HG02970 (cell line): ENCODE measurements around the gene RNF20.
"Not testable (repeated sequence)": the region's sequence is repeated elsewhere in the genome, so short reads cannot be mapped to it uniquely, and the experiment has no call there.

Experiments
- ATAC-seq: cut with Tn5 transposase; IDR thresholded peaks from one replicate; pipeline ENCODE4 v1.9.1; 2021; ENCODE audit warnings: mild to moderate bottlenecking, moderate library complexity, moderate number of reproducible peaks; ENCODE audit not compliant: unreplicated experiment, low FRiP score

The RNF20 gene

DNA sequence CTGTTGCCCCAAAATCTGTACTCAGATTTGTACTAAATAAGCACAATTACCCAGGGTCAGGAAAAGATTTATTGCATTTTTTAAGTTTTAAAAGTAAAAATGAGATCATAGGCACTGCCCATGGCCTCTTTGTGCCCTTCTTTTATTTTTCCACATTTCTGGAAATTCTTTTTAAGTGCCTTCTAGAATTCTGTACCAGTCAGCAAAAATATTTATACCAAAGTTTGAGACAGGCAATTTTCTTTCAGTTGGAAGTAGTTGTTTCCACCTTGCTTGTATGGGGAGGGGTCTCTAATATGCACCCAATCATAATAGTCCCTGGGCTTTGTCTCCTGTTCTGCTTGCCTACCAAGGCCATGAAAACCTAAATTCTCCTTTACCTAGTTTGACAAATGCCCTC is 5.6 kb upstream of the RNF20 start:
- ATAC-seq = no peak

DNA sequence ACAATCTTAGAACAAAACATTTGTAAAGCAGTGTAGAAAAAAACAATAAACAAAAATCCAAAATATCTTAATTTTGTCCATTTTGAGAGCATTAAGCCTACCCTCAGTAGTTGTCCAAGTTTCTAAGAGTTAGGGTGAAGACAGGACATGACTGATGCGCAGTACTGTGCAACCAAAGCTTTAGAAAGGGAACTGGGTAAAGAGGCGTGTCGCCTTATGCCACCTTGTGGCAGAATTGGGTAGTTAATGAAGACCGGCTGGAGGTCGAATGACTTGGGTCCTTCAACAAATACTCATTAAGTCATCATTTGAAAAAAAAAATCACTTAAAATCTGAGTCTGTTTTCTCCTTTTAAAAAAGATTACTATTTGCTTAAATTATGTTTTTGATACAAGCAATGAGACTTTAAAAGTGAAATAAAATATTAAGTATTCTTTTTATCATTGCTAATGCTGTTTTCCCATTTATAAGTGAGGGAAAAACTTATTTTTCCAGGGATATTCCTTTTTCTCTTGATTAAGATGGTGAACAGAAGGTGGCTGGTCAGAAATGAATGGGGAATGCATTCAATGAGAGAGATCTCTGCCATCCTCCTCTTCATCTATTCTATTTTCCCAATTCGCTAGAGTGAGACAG is 3.5 kb upstream of the RNF20 start:
- no peak for ATAC-seq

DNA sequence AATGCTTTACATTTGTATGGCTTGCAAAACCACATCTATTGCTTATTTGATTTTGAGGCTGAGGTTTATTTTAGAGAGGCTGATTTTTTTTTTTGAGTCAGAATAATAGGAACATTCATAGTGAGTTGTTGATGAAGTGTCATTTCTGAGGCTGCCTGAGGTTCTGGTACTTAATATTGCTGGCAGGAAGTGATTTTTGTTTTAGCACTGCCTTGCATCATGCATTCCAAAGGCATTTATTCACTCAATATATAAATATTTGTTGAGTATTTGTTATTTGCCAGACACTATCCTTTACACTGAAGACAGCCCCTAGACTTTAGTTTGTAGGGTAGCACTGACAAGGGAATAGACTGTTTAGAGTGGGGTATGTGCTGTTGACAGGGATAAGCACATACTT is 2.7 kb downstream of the RNF20 start:
- ATAC-seq = no peak

DNA sequence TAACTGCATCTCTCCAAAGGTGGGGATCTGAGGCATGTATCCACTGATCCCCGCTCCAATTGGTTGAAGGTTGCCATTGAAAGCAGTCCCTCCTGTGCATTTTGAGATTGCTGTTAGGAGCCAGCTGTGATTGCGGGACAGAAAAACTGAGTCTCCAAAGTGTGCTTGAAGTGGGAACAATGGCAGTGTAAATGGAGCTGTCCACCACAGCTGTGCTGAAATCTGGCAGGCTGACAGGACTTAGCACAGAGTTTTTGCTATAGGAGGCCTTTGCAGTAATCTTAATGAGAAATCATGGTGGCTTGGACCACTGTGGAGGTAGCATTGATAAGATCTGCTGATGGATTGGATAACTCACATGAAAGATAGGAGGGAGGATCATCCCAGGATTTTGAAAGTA is 3.3 kb downstream of the RNF20 start:
- ATAC-seq = no peak

DNA sequence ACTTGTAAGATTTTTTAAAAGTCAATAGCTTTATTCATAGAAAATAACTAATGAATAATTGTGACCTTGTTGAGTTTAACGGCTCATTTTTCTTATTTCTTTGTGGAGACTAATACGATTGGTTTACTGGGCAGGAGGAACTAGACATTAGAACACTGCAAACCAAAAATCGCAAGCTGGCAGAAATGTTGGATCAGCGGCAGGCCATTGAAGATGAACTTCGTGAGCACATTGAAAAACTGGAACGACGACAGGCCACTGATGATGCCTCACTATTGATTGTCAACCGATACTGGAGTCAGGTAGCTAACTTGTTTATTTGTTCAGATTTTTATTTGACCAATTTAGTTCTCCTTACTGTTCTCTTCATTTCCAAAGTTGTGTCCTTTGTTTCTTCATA is 6.4 kb downstream of the RNF20 start:
- ATAC-seq = no peak

DNA sequence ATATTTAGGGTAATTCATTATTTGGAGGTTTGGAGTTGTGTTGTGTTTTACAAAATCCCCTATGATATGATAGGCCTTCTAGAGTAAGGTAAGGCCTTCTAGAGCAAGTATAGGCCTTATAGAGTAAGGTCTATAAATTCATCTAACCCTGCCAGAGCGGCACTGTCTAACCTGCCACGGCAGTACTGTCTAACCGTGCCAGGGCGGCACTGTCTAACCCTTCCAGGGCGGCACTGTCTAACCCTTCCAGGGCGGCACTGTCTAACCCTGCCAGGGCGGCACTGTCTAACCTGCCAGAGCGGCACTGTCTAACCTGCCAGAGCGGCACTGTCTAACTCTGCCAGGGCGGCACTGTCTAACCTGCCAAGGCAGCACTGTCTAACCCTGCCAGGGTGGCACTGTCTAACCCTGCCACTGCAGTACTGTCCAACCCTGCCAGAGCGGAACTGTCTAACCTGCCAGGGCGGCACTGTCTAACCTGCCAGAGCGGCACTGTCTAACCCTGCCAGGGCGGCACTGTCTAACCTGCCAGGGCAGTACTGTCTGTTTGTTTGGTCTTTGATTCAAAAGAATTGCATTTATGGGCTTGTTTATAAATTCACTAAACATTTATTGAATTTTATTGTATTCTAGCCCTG is 9.6 kb downstream of the RNF20 start:
- no peak for ATAC-seq

DNA sequence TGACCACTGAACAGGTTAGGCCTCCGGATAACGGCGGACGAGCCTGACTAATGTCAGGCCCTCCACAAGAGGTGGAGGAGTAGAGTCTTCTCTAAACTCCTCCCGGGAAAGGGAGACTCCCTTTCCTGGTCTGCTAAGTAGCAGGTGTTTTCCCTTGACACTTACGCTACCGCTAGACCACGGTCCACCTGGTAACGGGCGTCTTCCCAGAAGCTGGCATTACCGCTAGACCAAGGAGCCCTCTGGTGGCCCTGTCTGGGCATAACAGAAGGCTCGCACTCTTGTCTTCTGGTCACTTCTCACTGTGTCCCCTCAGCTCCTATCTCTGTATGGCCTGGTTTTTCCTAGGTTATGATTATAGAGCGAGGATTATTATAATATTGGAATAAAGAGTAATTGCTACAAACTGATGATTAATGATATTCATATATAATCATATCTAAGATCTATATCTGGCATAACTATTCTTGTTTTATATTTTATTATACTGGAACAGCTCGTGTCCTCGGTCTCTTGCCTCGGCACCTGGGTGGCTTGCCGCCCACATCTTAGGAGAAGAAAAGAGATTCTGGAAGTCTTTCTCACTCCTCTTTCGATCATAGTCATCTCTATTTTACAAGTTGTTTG is 15.9 kb downstream of the RNF20 start:
- not testable (repeated sequence) for ATAC-seq

DNA sequence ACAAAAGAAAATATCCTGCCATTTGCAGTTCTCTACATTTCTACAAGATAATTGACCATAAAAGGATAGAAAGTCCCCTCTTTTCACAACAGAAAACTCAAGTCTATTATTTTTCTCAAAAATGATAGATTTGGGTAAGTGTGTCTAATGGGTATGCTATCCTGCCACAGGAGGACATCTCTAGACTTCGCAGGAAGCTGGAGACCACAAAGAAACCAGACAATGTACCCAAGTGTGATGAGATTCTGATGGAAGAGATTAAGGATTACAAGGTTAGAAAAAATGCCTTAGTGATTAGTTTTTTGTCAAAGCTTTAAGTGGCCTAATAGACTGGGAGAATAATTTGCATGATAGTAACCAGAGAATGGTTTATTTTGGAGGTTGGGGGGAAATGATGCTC is 28.1 kb downstream of the RNF20 start:
- ATAC-seq = no peak

DNA sequence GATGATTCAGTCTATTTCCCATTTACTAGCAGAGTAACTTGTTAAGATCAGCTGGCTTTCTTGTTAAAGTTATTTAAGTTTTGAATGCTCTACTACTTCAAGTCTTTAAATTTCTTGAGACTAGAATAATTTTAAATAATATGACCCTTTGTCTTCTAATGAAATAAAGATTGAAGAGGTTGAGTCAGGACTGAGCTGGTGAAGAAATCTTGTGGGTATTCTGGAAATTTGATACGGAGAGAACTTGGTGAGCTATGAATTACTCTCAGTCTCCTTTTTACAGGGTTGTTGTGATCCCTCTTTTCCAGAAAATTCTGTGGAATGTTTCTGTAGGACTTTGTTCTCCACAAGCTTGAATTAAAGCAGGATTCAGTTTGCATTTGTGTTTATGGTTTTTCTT is 29.3 kb downstream of the RNF20 start:
- ATAC-seq = no peak

DNA sequence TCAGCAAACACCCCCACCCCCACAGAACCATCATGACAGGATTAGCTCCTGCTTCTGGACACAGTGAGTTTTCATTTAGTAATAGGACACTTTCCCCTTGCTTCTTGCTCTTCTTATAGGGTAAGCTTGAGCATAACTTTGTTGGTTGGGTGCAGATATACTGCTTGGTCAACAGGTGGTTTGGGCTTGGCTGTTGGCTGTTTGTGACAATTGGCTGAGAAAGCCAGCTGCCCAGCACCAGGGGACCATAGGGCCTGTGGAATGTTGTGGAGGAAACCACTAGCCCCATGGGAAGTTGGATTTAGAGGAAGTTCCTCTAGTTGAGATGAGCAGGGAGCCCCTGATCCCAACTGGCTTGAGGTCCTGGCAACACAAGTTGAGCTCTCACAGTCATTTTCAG is 30.6 kb downstream of the RNF20 start:
- no peak for ATAC-seq

DNA sequence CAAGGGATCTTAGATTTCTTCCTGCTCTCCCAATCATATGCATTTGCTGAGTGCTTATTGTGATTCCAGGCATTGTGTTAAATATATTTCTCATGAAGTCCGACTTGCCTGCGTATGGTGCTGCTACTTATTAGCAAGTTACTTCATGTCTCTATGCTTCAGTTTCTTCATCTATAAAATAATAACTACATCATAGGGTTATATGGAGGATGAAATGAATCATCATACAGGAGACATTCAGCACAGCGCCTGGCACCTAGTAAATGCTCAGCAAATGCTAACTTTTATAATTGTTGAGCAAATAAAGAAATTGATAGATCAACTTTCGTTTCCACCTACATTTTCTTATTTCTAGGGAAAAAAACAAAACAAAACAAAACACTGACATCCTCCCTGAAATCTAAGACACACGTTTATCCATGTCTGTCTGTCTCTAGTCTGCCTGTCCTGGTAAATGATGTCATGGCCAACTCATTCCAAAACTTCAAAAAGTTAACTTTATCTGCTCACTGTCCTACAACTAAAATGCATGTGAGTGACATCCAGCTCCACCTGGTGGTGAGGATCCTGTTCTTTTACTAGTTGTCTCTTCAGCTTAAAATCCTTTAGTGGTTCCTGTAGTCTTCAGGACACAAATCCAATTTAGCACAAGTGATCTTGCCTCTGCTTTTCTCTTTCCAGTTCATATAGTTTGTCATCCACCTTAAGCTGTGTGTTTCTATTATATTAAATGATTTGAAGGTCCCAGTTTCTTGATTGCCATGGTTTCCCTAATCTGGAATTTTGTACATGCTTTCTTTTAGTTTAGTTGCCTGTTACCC is 33.5 kb downstream of the RNF20 start:
- ATAC-seq = no peak

DNA sequence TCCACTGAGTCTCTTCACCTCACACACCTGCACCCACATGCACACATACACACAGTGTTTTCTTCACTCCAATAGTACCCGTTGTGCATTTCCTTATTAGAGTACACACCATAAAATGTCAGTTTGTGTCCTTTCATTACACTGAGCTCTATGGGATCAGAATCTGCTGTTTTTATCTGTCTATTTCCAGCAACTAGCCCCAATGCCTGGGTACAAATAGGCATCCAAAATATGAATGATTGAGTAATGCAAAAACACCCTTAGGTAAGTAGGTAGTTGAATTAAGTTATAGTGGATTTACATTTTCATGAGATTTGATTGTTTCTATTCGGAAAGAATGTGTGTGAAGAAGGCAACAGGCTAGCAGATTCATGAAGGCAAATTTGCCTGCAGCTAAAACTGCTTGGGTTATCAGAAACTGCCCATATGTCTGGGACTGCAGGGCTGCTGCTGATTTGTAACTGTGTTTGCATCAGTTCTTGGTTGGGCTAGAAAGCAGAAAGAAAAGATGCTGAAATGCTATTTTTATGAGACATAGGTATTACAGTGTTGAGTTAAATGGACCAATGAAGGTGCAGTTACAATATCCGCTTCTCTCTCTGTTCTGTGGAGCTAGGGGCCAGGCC is 34.2 kb downstream of the RNF20 start:
- no peak for ATAC-seq

DNA sequence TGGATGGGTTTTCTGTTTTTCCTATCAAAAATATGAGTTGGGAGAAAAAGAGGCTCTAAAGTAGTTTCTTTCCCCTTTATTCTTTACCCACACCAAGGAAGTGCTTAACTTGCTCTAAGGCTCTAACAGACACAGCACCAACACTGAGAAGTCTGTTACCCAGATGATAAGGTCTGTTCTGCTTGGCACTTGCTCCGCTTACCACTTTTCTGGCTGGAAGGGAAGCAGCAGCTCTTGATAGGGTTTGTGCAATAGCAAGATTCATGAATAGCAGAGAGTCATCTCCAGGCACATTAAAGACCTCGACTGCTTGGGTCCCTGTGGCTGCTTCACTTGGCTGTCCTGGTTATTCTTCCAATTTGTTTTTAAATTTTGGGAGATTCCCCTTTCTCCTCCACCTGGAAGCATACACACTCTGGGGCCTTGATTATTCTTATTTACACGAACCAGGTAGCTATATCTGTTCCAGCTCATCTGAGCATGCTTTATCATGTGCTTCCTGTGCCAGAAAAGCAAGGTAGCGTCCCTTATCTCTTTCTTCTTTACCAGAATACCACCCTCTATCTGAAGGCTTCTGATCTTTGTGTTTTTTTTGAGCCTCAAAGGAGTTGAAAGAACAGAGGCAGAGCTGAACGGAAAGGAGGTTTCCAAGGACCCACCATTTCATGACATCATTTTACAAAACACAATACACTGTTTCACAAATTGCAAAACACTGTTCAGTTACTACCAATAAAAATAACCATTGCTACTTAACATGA is 36.3 kb downstream of the RNF20 start:
- ATAC-seq = no peak

DNA sequence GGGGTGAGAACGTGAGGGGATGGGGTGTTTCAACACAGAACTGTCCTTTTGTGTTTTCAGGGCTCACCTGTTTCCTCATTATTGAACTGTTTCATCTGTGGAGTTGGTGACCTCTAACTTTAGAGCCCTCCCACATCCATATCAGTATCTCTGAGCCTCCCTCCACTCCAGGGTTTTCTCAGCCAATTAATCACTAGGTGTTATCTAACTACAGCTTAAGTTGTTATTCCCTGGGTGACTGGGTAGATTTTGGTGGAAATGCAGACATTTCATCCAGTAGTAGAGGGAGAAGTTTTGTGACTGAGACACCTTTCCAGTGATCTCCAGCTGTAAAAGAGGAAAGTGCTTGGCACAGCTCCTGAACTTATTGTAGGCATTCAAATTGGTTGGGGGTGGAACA is 37.5 kb downstream of the RNF20 start:
- ATAC-seq = no peak

DNA sequence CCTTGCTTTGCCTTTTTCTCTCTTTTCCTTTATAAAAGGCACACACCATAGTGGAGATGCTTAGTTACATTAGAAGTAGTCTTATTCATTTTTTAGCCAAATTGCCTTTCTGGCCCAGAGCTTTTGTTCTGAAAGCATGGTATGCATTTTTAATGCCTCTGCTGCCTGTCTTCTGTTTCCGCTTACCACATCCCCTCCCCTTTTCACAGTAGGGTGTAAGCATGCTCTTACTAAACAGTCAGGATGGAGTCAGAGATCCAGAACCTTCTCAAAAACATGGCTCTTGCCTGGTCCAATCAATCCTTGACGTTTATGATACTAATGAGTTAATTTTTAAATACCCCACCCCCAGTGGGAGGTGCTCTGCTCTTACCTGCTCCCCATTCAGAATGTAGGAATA is 38.7 kb downstream of the RNF20 start:
- no peak for ATAC-seq

DNA sequence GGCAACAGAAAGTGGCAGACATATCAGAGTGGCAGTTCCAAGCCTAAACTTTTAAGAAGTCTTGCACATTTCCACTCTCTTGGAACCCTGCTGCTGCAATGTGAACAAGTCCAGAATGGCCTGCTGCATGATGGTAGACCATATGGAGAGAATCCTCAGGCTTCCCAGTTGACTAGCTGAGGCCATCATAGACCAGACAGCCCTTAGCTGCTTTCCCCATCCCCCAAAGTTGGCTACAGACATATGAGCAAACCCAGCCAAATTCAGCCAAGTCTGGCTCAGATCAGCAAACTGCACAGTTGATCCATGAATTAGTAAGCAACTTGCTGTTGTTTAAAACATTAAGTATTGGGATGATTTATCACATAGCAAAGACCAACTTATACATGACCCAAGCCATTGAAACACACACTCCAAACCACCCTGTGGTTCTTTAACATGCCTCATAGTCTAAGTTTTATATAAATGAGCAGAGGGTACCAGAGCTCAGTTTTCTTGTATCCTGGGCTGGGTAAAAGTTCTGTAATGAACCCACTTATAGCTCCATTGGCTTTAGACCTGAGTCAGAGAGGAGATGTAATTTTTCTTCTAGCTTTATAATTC is 41.2 kb downstream of the RNF20 start:
- ATAC-seq = no peak

DNA sequence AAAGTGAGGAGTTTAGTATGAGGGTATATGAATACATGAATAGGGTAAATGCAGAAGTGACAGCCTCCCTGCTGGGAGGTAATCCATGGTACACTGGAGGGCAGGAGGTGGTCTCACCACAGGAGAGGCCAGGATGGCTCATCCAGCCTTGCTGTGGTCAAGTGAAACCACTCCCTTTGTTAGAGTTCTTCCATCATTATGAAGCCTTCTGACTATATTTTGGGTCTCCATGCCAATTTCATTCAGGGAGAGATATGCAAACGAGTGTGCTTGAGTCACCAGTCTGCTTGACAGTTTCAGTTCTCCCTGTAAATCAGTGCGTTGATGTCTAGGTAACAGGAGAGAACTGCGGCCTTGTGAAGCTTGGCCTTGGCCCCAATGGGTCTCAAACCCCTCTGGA is 44.7 kb downstream of the RNF20 start:
- peak; percentile 42 for ATAC-seq

DNA sequence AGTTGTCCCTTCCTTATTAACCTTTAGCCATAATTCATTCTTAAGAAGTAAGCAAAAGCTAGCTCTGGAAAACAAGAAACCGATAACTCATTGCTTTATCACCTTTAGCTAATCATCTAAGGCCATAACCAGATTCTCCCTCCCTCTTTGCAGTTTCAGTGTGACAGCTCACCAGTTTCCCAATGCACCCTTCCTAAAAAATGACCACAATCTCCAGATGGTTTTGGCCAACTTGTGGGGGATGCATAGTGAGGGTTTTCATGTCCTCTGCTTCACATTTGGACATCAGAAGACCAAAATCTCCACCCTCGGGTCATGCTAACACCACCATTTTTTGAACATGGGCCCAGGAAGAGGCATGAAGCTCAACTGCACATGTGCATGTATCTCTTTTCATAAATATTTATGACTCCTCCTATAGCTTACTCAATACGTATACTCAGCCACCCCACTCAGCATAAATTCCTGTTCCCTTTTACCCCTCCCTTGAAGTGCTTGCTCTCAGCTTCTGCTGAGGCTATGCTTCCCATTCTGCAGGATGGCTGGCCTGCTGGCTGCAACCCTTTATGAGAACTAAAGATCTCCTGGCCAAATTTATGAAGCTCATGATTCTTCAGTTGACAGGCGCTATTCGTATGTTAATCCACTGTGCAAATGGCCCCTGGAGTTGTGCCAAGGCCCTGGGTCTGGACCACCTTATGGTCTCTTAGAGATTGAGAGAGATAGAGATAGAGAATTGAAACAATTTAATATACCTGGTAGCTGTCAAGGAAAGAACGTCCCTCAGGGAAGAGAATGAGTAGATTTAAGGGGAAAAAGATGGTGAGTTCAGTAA is 46.3 kb downstream of the RNF20 start:
- no peak for ATAC-seq

DNA sequence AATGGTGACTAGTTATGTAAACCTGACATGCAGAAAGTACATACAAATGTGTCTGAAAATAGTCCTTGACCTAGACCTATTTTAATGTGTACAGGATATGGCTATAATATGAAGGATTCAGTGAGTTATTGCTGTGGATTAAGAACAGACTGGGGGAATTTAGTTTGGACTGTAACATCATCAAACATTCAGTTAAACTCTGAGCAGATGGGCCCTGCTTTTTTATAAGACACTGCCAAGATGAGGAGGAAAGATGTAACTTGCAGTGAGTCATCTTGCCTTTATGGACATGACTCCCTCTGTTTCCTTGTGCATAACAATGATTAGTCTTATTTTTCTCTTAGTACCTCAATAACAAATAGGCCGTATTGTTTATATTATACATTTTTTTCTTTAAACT is 48.9 kb downstream of the RNF20 start:
- ATAC-seq = no peak
